ENCODE data around the gene FOXJ3.

Gene FOXJ3

GRCh38 chr1:42335050-42335808, at the start of gene FOXJ3:
TSS of gene FOXJ3 (minus strand) at chr1:42335235. CDS start at chr1:42311093, 24,142 bp downstream.
- peak; percentile 91 to 92 for DNase-seq

- DNase-seq, result no peak
Measured at GRCh38 chr1:42381280-42381673, 46.2 kb upstream of the FOXJ3 start.

GRCh38 chr1:42380586-42381279, 45.7 kb upstream of the FOXJ3 start, which contains the start of gene RIMKLA:
TSS of gene RIMKLA (plus strand) at chr1:42380792. CDS start at chr1:42380935, 143 bp downstream.
- peak; percentile 25 to 29 for DNase-seq

GRCh38 chr1:42379794-42380585, 45.0 kb upstream of the FOXJ3 start:
- DNase-seq, result no peak

- no peak for DNase-seq
Measured at GRCh38 chr1:42372796-42373195, 37.8 kb upstream of the FOXJ3 start.

- DNase-seq, result no peak
Measured at GRCh38 chr1:42370876-42371549, 36.0 kb upstream of the FOXJ3 start.

GRCh38 chr1:42369471-42369870, 34.4 kb upstream of the FOXJ3 start:
- no peak for DNase-seq

- no peak for DNase-seq
Measured at GRCh38 chr1:42368096-42368795, 33.2 kb upstream of the FOXJ3 start.

- DNase-seq, result no peak
Measured at GRCh38 chr1:42365118-42365517, 30.1 kb upstream of the FOXJ3 start.

- DNase-seq, result no peak
Measured at GRCh38 chr1:42364542-42364941, 29.5 kb upstream of the FOXJ3 start.

- DNase-seq, result no peak
Measured at GRCh38 chr1:42364089-42364488, 29.1 kb upstream of the FOXJ3 start.

GRCh38 chr1:42359466-42359865, 24.4 kb upstream of the FOXJ3 start:
- no peak for DNase-seq

GRCh38 chr1:42358791-42359190, 23.8 kb upstream of the FOXJ3 start:
- no peak for DNase-seq

- DNase-seq, result no peak
Measured at GRCh38 chr1:42350086-42350485, 15.1 kb upstream of the FOXJ3 start.

GRCh38 chr1:42348498-42348897, 13.5 kb upstream of the FOXJ3 start:
- DNase-seq, result no peak

- no peak for DNase-seq
Measured at GRCh38 chr1:42343049-42343448, 8.0 kb upstream of the FOXJ3 start.

GRCh38 chr1:42340901-42341300, 5.9 kb upstream of the FOXJ3 start:
- no peak for DNase-seq

GRCh38 chr1:42340093-42340492, 5.1 kb upstream of the FOXJ3 start:
- DNase-seq, result no peak

- no peak for DNase-seq
Measured at GRCh38 chr1:42336978-42337377, 1.9 kb upstream of the FOXJ3 start.

- no peak for DNase-seq
Measured at GRCh38 chr1:42335809-42336518, 929 bp upstream of the FOXJ3 start.

GRCh38 chr1:42334240-42335049, 590 bp downstream of the FOXJ3 start:
- peak; percentile 0 to 23 for DNase-seq
